IMR-90 (cell line): ENCODE data around the gene AKAP13. TPM values are rescaled to one million over a fixed set of nuclear protein-coding genes. Genes with fewer than 3 reads are reported as not detected.

Experiments
- ATAC-seq: fragments of 200-7000 bp; cut with Tn5 transposase; 2 replicates; pipeline ENCODE4 v1.9.1; 2020; ENCODE audit warnings: low read depth, mild to moderate bottlenecking, moderate library complexity
- BruUV-seq: library from RNA; stranded (reverse); fragments of 400-500 nt; replicated peaks from 2 replicates; lab custom pipeline; 2021; lab: Mats Ljungman, UMichigan
- CTCF ChIA-PET: fragments of 300-600 bp; formaldehyde crosslinking; extraction: SDS; loops from one replicate; lab custom pipeline; 2021; ENCODE audit warnings: antibody characterized with exemption; lab: Yijun Ruan, JAX
- POLR2A ChIA-PET: fragments of 300-600 bp; sonication (Branson Sonifier 250); formaldehyde crosslinking; loops from one replicate; lab custom pipeline; 2022; ENCODE audit warnings: antibody characterized with exemption; ENCODE audit not compliant: unreplicated experiment; lab: Charles Lee
- DNase-seq: peaks from one replicate; pipeline ENCODE4 v3.0.0; 2013
- H2AFZ ChIP-seq: replicated peaks from 2 replicates; pipeline ENCODE3; 2013; ENCODE audit warnings: low read length, mild to moderate bottlenecking; ENCODE audit not compliant: poor library complexity
- H2AK5ac ChIP-seq: 2 replicates; pipeline ENCODE4 v1.6.1; 2013; ENCODE audit warnings: low read depth, low read length, inconsistent platforms
- H2AK9ac ChIP-seq: replicated peaks from 2 replicates; pipeline ENCODE3; 2013; ENCODE audit warnings: mild to moderate bottlenecking, low read depth, low read length, moderate library complexity; ENCODE audit not compliant: poor library complexity
- H2BK120ac ChIP-seq: 2 replicates; pipeline ENCODE4 v1.6.1; 2013; ENCODE audit warnings: low read depth, low read length, inconsistent platforms
- H2BK15ac ChIP-seq: 3 replicates; pipeline ENCODE4 v1.6.1; 2013; ENCODE audit warnings: low read depth, low read length, inconsistent platforms
- H2BK20ac ChIP-seq: 2 replicates; pipeline ENCODE4 v1.6.1; 2013; ENCODE audit warnings: low read depth, mild to moderate bottlenecking, inconsistent platforms, low read length, moderate library complexity
- H2BK5ac ChIP-seq: 2 replicates; pipeline ENCODE4 v1.6.1; 2013; ENCODE audit warnings: mild to moderate bottlenecking, low read depth, low read length, inconsistent platforms; ENCODE audit not compliant: poor library complexity, severe bottlenecking
- H3K14ac ChIP-seq: replicated peaks from 2 replicates; pipeline ENCODE4 v1.6.1; 2013; ENCODE audit warnings: low read depth, low read length, inconsistent platforms
- H3K18ac ChIP-seq: 2 replicates; pipeline ENCODE4 v1.6.1; 2013; ENCODE audit warnings: low read depth, low read length, control low read depth
- H3K23ac ChIP-seq: 2 replicates; pipeline ENCODE4 v1.6.1; 2013; ENCODE audit warnings: low read depth, low read length, inconsistent platforms
- H3K27ac ChIP-seq: 2 replicates; pipeline ENCODE4 v1.5.1; 2013; ENCODE audit warnings: mild to moderate bottlenecking, control low read depth, low read length; ENCODE audit not compliant: insufficient read depth
- H3K27me3 ChIP-seq: 2 replicates; pipeline ENCODE4 v1.6.1; 2013; ENCODE audit warnings: low read length; ENCODE audit not compliant: control insufficient read depth, insufficient read depth
- H3K36me3 ChIP-seq: 2 replicates; pipeline ENCODE4 v1.6.1; 2013; ENCODE audit warnings: low read length, mixed read lengths; ENCODE audit not compliant: control insufficient read depth, insufficient read depth
- H3K4ac ChIP-seq: 2 replicates; pipeline ENCODE4 v1.6.1; 2013; ENCODE audit warnings: low read depth, low read length, inconsistent platforms
- H3K4me1 ChIP-seq: 2 replicates; pipeline ENCODE4 v1.6.1; 2013; ENCODE audit warnings: low read length, mixed read lengths; ENCODE audit not compliant: control insufficient read depth, insufficient read depth
- H3K4me2 ChIP-seq: 2 replicates; pipeline ENCODE4 v1.6.1; 2013; ENCODE audit warnings: low read depth, mild to moderate bottlenecking, control low read depth, low read length, moderate library complexity
- H3K4me3 ChIP-seq: 2 replicates; pipeline ENCODE4 v1.5.1; 2013; ENCODE audit warnings: low read depth, mild to moderate bottlenecking, control low read depth, low read length, moderate library complexity; ENCODE audit not compliant: insufficient read depth
- H3K56ac ChIP-seq: 2 replicates; pipeline ENCODE4 v1.6.1; 2013; ENCODE audit warnings: low read length, inconsistent platforms; ENCODE audit not compliant: insufficient read depth; ENCODE audit errors: extremely low read depth
- H3K79me1 ChIP-seq, 2 experiments: 2 replicates each; pipeline ENCODE4 v1.6.1; 2013; ENCODE audit warnings: low read length in 2 of 2, inconsistent platforms in 1 of 2, low read depth in 1 of 2
- H3K9ac ChIP-seq: 2 replicates; pipeline ENCODE4 v1.6.1; 2013; ENCODE audit warnings: low read depth, low read length, control low read depth
- H3K9me1 ChIP-seq: 2 replicates; pipeline ENCODE4 v1.6.1; 2013; ENCODE audit warnings: low read length, inconsistent platforms; ENCODE audit not compliant: insufficient read depth
- H3K9me3 ChIP-seq: 2 replicates; pipeline ENCODE4 v1.6.1; 2013; ENCODE audit warnings: low read length; ENCODE audit not compliant: control insufficient read depth, insufficient read depth
- H4K20me1 ChIP-seq: 2 replicates; pipeline ENCODE4 v1.6.1; 2013; ENCODE audit warnings: low read length, inconsistent platforms; ENCODE audit not compliant: insufficient read depth
- H4K5ac ChIP-seq: 2 replicates; pipeline ENCODE4 v1.6.1; 2013; ENCODE audit warnings: mild to moderate bottlenecking, low read depth, low read length, control low read depth
- H4K8ac ChIP-seq, 2 experiments: 2 replicates each; pipeline ENCODE4 v1.6.1; 2013; ENCODE audit warnings: low read depth in 2 of 2, low read length in 2 of 2, control low read depth in 1 of 2, inconsistent platforms in 1 of 2
- H4K91ac ChIP-seq: 2 replicates; pipeline ENCODE4 v1.6.1; 2013; ENCODE audit warnings: low read depth, low read length, inconsistent platforms; ENCODE audit not compliant: insufficient read depth
- CEBPB ChIP-seq: IDR thresholded peaks from 2 replicates; pipeline ENCODE4 v1.6.1; 2012; ENCODE audit warnings: low read depth, low read length, improper control_type of control experiment
- MXI1 ChIP-seq: IDR thresholded peaks from 2 replicates; pipeline ENCODE4 v1.6.1; 2012; ENCODE audit warnings: low read depth, mild to moderate bottlenecking, low read length, moderate library complexity, borderline replicate concordance
- RFX5 ChIP-seq: IDR thresholded peaks from 2 replicates; pipeline ENCODE4 v1.8.0; 2012; ENCODE audit warnings: low read depth, mild to moderate bottlenecking, low read length, moderate library complexity
- dilution Hi-C: fragments of 300-500 bp; cut with HindIII; formaldehyde crosslinking; loops from one replicate; pipeline ENCODE4 v1.14.3; 2018; ENCODE audit warnings: low sequenced_read_pairs; ENCODE audit not compliant: unreplicated experiment
- in situ Hi-C: fragments of 300-500 bp; cut with MboI; formaldehyde crosslinking; loops from 3 replicates; pipeline ENCODE4 v1.14.3; 2019; ENCODE audit warnings: low sequenced_read_pairs, inconsistent platforms, mixed read lengths
- intact Hi-C: fragments of 100-400 bp; cut with micrococcal nuclease; formaldehyde crosslinking; loops from 2 replicates; pipeline ENCODE4 v1.10.0; 2022
- polyA plus RNA-seq, 3 experiments: library from polyadenylated mRNA; depleted of rRNA; stranded (reverse); fragments of >200 nt; gene quantifications; 2 replicates each; pipeline ENCODE4 v1.2.3, GENCODE V29; 2012; ENCODE audit warnings: low replicate concordance in 1 of 3
- total RNA-seq: library from RNA; depleted of rRNA; stranded (reverse); fragments of >200 nt; gene quantifications from 2 replicates; pipeline ENCODE4 v1.2.3, GENCODE V29; 2012

The AKAP13 gene
- total and polyA plus RNA-seq, 2 of the 4 experiments (the other 2 are of a cell fraction), result 10.4 to 46.4 TPM

- dilution Hi-C loops (no loop called here), in situ Hi-C loops (no loop called here), intact Hi-C loops (no loop called here)
- Histone ChIP-seq H2AFZ (no peak overlapping the region), H3K4me3 (no peak overlapping the region), H4K8ac (no peak overlapping the region), H3K27me3 (no peaks in the 10 kb centered on the region), H3K9ac (no peak overlapping the region), H4K91ac (no peak overlapping the region), H3K23ac (no peak overlapping the region), H3K36me3 (no peaks in the 10 kb centered on the region), H2AK9ac (no peak overlapping the region), H3K9me3 (no peaks in the 10 kb centered on the region), H3K4me2 (no peak overlapping the region), H3K4ac (no peak overlapping the region), H3K27ac (no peak overlapping the region), H4K5ac (no peak overlapping the region), H2BK5ac (no peak overlapping the region), H2BK15ac (no peak overlapping the region), H4K20me1 (peaks cover 13% of the 10 kb centered on the region; the same call in 1 of the 2 replicates), H3K79me1 (peaks cover 23 to 57% of the 10 kb centered on the region in 2 experiments), H3K4me1 (peaks cover 2% of the 10 kb centered on the region; the same call in 1 of the 2 replicates), H3K56ac (no peak overlapping the region), H2AK5ac (no peak overlapping the region), H3K18ac (no peak overlapping the region), H2BK20ac (no peak overlapping the region), H3K14ac (no peak overlapping the region), H2BK120ac (no peak overlapping the region), H3K9me1 (no peaks in the 10 kb centered on the region; the same call in 1 of the 2 replicates)
- ChIA-PET POLR2A (no interaction called here), CTCF (interaction anchor here (0.8 kb wide), 1 partner anchor 12 kb away, joined by 3 read pairs; no protein-coding TSS in a partner anchor)
- TF ChIP-seq MXI1 (no peak), RFX5 (no peak), CEBPB (no peak)
- ATAC-seq (no peak), DNase-seq (no peak)
- no TSS peak for BruUV-seq
These were observed 62.6 kb downstream of the AKAP13 start for GRCh38 chr15:85443046-85443445.
